Measurements from ENCODE around the gene SLC23A2. TPM values are rescaled to one million over a fixed set of nuclear protein-coding genes. Genes with fewer than 3 reads are reported as not detected.

Gene SLC23A2
- total and polyA plus RNA-seq, 4 donors: 9.1 to 48.4 (median 14.7) TPM

DNA sequence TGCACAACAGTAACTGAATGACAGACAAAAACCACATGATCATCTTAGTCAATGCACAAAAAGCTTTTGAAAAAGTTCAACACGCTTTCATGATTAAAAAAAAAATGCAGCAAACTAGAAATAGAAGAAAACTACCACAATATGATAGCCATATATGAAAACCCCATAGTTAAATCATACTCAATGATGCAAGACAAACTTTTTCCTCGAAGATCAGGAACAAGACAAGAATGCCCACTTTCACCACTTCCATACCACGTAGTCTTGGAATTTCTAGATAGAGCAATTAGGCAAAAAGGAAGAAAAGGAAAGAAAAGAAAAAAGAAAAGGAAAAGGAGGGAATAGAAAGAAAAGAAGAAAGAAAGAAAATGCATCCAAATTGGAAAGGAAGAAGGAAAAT, 44.6 kb upstream of the SLC23A2 start:
- H3K4me1 ChIP-seq (ENCODE audit: control insufficient read depth in 4 of 4, insufficient read depth in 4 of 4, low read length in 3 of 4): no peaks in the 10 kb centered on the region
- no peak for DNase-seq (ENCODE audit: low spot score)
- 85% methylated on average over 3 of the region's 3 CpGs for WGBS
- no peaks in the 10 kb centered on the region for H3K9me3 ChIP-seq (ENCODE audit: control insufficient read depth in 4 of 4, low read length in 3 of 4)
- no peak overlapping the region for H3K9ac ChIP-seq (ENCODE audit: low read depth in 1 of 2, low read length in 2 of 2)
- H3K36me3 ChIP-seq (ENCODE audit: control insufficient read depth in 4 of 4, insufficient read depth in 3 of 4, low read depth in 1 of 4, low read length in 3 of 4): no peaks in the 10 kb centered on the region
- H3K27ac ChIP-seq (ENCODE audit: low read depth in 1 of 2, low read length in 2 of 2): no peak overlapping the region
- TF ChIP-seq EGR1 (IDR thresholded peaks at IDR 0.05; ENCODE audit: low read depth in 2 of 2) (no peak), RXRA (IDR thresholded peaks at IDR 0.05) (no peak), YY1 (IDR thresholded peaks at IDR 0.05) (no peak), HNF4G (IDR thresholded peaks at IDR 0.05) (no peak), JUND (IDR thresholded peaks at IDR 0.05) (no peak), SP1 (IDR thresholded peaks at IDR 0.05) (no peak), TAF1 (conservative IDR thresholded peaks at IDR 0.05) (no peak), FOXA1 (IDR thresholded peaks at IDR 0.05) (no peak)
- TF ChIP-seq, protein P1, sequence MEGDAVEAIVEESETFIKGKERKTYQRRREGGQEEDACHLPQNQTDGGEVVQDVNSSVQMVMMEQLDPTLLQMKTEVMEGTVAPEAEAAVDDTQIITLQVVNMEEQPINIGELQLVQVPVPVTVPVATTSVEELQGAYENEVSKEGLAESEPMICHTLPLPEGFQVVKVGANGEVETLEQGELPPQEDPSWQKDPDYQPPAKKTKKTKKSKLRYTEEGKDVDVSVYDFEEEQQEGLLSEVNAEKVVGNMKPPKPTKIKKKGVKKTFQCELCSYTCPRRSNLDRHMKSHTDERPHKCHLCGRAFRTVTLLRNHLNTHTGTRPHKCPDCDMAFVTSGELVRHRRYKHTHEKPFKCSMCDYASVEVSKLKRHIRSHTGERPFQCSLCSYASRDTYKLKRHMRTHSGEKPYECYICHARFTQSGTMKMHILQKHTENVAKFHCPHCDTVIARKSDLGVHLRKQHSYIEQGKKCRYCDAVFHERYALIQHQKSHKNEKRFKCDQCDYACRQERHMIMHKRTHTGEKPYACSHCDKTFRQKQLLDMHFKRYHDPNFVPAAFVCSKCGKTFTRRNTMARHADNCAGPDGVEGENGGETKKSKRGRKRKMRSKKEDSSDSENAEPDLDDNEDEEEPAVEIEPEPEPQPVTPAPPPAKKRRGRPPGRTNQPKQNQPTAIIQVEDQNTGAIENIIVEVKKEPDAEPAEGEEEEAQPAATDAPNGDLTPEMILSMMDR (IDR thresholded peaks at IDR 0.05; ENCODE audit: low read depth, low read length, missing input control): no peak
- no peaks in the 10 kb centered on the region for H3K27me3 ChIP-seq (ENCODE audit: control insufficient read depth in 4 of 4, insufficient read depth in 4 of 4, low read length in 3 of 4)
- no peak overlapping the region for H3K4me3 ChIP-seq (ENCODE audit: low read depth in 1 of 3, low read length in 3 of 3)

DNA sequence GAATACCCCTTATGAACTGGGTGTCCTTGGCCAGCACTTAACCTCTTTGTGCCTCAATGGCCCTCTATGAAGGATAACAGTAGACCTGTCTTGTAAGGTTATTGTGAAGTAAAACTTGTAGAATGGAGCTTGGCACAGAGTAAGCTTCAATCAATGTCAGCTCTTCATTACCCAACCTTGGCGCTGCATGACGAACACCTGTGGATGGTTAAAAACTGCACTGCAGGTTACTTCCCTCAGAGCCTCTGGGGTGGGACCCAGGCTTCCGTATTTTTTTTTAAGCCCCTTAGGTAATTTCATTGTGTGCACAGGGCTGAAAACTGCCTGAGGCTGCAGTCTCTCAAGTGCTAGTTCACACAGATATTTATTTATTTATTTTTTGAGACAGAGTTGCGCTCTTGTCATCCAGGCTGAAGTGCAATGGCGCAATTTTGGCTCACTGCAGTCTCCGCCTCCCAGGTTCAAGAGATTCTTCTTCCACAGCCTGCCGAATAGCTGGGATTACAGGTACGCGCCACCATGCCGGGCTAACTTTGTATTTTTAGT, 42.8 kb upstream of the SLC23A2 start:
- Histone ChIP-seq H3K36me3 (ENCODE audit: control insufficient read depth in 4 of 4, insufficient read depth in 3 of 4, low read depth in 1 of 4, low read length in 3 of 4) (no peaks in the 10 kb centered on the region), H3K4me1 (ENCODE audit: control insufficient read depth in 4 of 4, insufficient read depth in 4 of 4, low read length in 3 of 4) (no peaks in the 10 kb centered on the region), H3K9ac (ENCODE audit: low read depth in 1 of 2, low read length in 2 of 2) (no peak overlapping the region), H3K9me3 (ENCODE audit: control insufficient read depth in 4 of 4, low read length in 3 of 4) (no peaks in the 10 kb centered on the region), H3K4me3 (ENCODE audit: low read depth in 1 of 3, low read length in 3 of 3) (no peak overlapping the region), H3K27me3 (ENCODE audit: control insufficient read depth in 4 of 4, insufficient read depth in 4 of 4, low read length in 3 of 4) (no peaks in the 10 kb centered on the region), H3K27ac (ENCODE audit: low read depth in 1 of 2, low read length in 2 of 2) (no peak overlapping the region)
- TF ChIP-seq EGR1 (IDR thresholded peaks at IDR 0.05; ENCODE audit: low read depth in 2 of 2): no peak
- TF ChIP-seq YY1 (IDR thresholded peaks at IDR 0.05): no peak
- no peak for TF ChIP-seq NR2F2 (IDR thresholded peaks at IDR 0.05)
- TF ChIP-seq SP1 (IDR thresholded peaks at IDR 0.05): no peak
- TF ChIP-seq GABPA (IDR thresholded peaks at IDR 0.05 in 1 of 2, conservative IDR thresholded peaks at IDR 0.05 in 1 of 2): no peak
- TF ChIP-seq RXRA (IDR thresholded peaks at IDR 0.05): no peak
- TF ChIP-seq HNF4G (IDR thresholded peaks at IDR 0.05): no peak
- TF ChIP-seq, protein P2, sequence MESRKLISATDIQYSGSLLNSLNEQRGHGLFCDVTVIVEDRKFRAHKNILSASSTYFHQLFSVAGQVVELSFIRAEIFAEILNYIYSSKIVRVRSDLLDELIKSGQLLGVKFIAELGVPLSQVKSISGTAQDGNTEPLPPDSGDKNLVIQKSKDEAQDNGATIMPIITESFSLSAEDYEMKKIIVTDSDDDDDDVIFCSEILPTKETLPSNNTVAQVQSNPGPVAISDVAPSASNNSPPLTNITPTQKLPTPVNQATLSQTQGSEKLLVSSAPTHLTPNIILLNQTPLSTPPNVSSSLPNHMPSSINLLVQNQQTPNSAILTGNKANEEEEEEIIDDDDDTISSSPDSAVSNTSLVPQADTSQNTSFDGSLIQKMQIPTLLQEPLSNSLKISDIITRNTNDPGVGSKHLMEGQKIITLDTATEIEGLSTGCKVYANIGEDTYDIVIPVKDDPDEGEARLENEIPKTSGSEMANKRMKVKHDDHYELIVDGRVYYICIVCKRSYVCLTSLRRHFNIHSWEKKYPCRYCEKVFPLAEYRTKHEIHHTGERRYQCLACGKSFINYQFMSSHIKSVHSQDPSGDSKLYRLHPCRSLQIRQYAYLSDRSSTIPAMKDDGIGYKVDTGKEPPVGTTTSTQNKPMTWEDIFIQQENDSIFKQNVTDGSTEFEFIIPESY (IDR thresholded peaks at IDR 0.05): no peak
- TF ChIP-seq TAF1 (conservative IDR thresholded peaks at IDR 0.05): no peak
- TF ChIP-seq RAD21 (IDR thresholded peaks at IDR 0.05): no peak
- TF ChIP-seq, protein P3, sequence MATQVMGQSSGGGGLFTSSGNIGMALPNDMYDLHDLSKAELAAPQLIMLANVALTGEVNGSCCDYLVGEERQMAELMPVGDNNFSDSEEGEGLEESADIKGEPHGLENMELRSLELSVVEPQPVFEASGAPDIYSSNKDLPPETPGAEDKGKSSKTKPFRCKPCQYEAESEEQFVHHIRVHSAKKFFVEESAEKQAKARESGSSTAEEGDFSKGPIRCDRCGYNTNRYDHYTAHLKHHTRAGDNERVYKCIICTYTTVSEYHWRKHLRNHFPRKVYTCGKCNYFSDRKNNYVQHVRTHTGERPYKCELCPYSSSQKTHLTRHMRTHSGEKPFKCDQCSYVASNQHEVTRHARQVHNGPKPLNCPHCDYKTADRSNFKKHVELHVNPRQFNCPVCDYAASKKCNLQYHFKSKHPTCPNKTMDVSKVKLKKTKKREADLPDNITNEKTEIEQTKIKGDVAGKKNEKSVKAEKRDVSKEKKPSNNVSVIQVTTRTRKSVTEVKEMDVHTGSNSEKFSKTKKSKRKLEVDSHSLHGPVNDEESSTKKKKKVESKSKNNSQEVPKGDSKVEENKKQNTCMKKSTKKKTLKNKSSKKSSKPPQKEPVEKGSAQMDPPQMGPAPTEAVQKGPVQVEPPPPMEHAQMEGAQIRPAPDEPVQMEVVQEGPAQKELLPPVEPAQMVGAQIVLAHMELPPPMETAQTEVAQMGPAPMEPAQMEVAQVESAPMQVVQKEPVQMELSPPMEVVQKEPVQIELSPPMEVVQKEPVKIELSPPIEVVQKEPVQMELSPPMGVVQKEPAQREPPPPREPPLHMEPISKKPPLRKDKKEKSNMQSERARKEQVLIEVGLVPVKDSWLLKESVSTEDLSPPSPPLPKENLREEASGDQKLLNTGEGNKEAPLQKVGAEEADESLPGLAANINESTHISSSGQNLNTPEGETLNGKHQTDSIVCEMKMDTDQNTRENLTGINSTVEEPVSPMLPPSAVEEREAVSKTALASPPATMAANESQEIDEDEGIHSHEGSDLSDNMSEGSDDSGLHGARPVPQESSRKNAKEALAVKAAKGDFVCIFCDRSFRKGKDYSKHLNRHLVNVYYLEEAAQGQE (IDR thresholded peaks at IDR 0.05): no peak
- 94% methylated on average over 10 of the region's 10 CpGs for WGBS
- DNase-seq (ENCODE audit: low spot score): no peak

Measured in liver (tissue), 9 donors.